ENCODE measurements around the gene SLC35D2. TPM values are rescaled to one million over a fixed set of nuclear protein-coding genes. Genes with fewer than 3 reads are reported as not detected.

The SLC35D2 gene
- total and polyA plus RNA-seq, 10 donors = 9.8 to 20.9 (median 13.5) TPM

- Histone ChIP-seq H3K4me1 (peaks cover 0 to 18% (median 7%) of the 10 kb centered on the region in 6 donors), H3K9me3 (peaks cover 0 to 13% (median 10%) of the 10 kb centered on the region in 8 donors), H3K36me3 (peaks cover 0 to 2% (median 0%) of the 10 kb centered on the region in 6 donors), H3K4me3 (no peak overlapping the region), H3K27ac (peak overlapping the region in 7 of 8 donors; percentile 13 to 73 (median 56)), H3K27me3 (replicated peaks in 1 of 7) (no peaks in the 10 kb centered on the region)
- intact Hi-C loops (cut with DNase I; ENCODE audit: low total_unique reads) = no loop called here
- DNase-seq = no peak
- WGBS, 5 donors = 86 to 95% (median 88%) methylated on average over 3 of the region's 3 CpGs
- TF ChIP-seq CTCF (IDR thresholded peaks at IDR 0.05 in 8 of 11, conservative IDR thresholded peaks at IDR 0.05 in 3 of 11) = no peak
- no peak for TF ChIP-seq POLR2AphosphoS5 (IDR thresholded peaks at IDR 0.05)
- TF ChIP-seq POLR2A (IDR thresholded peaks at IDR 0.05) = no peak
Measured at GRCh38 chr9:96399325-96399633, 15.8 kb upstream of the SLC35D2 start.

- WGBS, 5 donors = 40 to 50% (median 43%) methylated on average over 3 of the region's 3 CpGs
- Histone ChIP-seq H3K27ac (peak overlapping the region; percentile 13 to 73 (median 54)), H3K4me3 (no peak overlapping the region), H3K4me1 (peaks cover 0 to 18% (median 7%) of the 10 kb centered on the region in 6 donors), H3K9me3 (peaks cover 0 to 13% (median 10%) of the 10 kb centered on the region in 8 donors), H3K36me3 (peaks cover 0 to 4% (median 0%) of the 10 kb centered on the region in 6 donors), H3K27me3 (replicated peaks in 1 of 7) (no peaks in the 10 kb centered on the region)
- no peak for DNase-seq
- intact Hi-C loops (cut with DNase I; ENCODE audit: low total_unique reads) = no loop called here
- TF ChIP-seq POLR2AphosphoS5 (IDR thresholded peaks at IDR 0.05) (peak in 1 of 3 donors; percentile 17), POLR2A (IDR thresholded peaks at IDR 0.05) (no peak), CTCF (IDR thresholded peaks at IDR 0.05 in 8 of 11, conservative IDR thresholded peaks at IDR 0.05 in 3 of 11) (no peak)
Measured at GRCh38 chr9:96398582-96399324, 15.2 kb upstream of the SLC35D2 start.

- 92 to 98% (median 93%) methylated on average over 2 of the region's 2 CpGs for whole genome bisulfite sequencing, 5 donors
- intact Hi-C loops (cut with DNase I; ENCODE audit: low total_unique reads) = no loop called here
Measured at GRCh38 chr9:96395964-96396363, 12.5 kb upstream of the SLC35D2 start.

More at GRCh38 chr9:96395964-96396363, 12.5 kb upstream of the SLC35D2 start:
- H3K9me3 ChIP-seq = peaks cover 0 to 11% (median 7%) of the 10 kb centered on the region in 8 donors
- H3K4me1 ChIP-seq = peaks cover 0 to 18% (median 7%) of the 10 kb centered on the region in 6 donors
- no peaks in the 10 kb centered on the region for H3K27me3 ChIP-seq (replicated peaks in 1 of 7)
- H3K27ac ChIP-seq = no peak overlapping the region
- no peak overlapping the region for H3K4me3 ChIP-seq
- peaks cover 0 to 31% (median 4%) of the 10 kb centered on the region in 6 donors for H3K36me3 ChIP-seq
- DNase-seq = no peak
- no peak for TF ChIP-seq POLR2AphosphoS5 (IDR thresholded peaks at IDR 0.05)
- TF ChIP-seq CTCF (IDR thresholded peaks at IDR 0.05 in 8 of 11, conservative IDR thresholded peaks at IDR 0.05 in 3 of 11) = no peak
- TF ChIP-seq POLR2A (IDR thresholded peaks at IDR 0.05) = no peak

Measured in spleen (tissue), 11 donors.